ENCODE data around the gene ZNF32. TPM values are rescaled to one million over a fixed set of nuclear protein-coding genes. Genes with fewer than 3 reads are reported as not detected.

Gene ZNF32
- total and polyA plus RNA-seq, 2 donors (not counting 1 experiment from before 2014, with no cell fraction given) = 29.0 to 29.6 TPM

- WGBS (ENCODE audit: insufficient coverage) = no CpG with 5 or more reads among the region's 2 CpGs
- CTCF ChIA-PET = no interaction called here
- no peak for ATAC-seq (ENCODE audit: low read depth)
Measured at GRCh38 chr10:43619368-43619767, 29.3 kb downstream of the ZNF32 start.

More at GRCh38 chr10:43619368-43619767, 29.3 kb downstream of the ZNF32 start:
- Mint-ChIP-seq H3K27me3 (no peaks in the 10 kb centered on the region), H3K4me1 (peaks cover 3% of the 10 kb centered on the region), H3K4me3 (no peak overlapping the region), H3K27ac (no peak overlapping the region), H3K9me3 (ENCODE audit: insufficient read depth) (peaks cover 25% of the 10 kb centered on the region)
- peaks cover 25 to 36% (median 26%) of the 10 kb centered on the region in 3 donors for H3K9me3 ChIP-seq (ENCODE audit: control extremely low read depth in 1 of 3, control insufficient read depth in 2 of 3, insufficient read depth in 1 of 3, low read length in 2 of 3)
- H3K79me2 ChIP-seq (ENCODE audit: control insufficient read depth, insufficient read depth, low read length) = no peaks in the 10 kb centered on the region
- H3K4me3 ChIP-seq (ENCODE audit: control extremely low read depth in 1 of 5, extremely low read depth in 1 of 5, insufficient read depth in 1 of 5, low read depth in 2 of 5, low read length in 4 of 5) = no peak overlapping the region
- POLR2A ChIA-PET = no interaction called here
- no peaks in the 10 kb centered on the region for H3K4me1 ChIP-seq (ENCODE audit: control insufficient read depth in 2 of 2, insufficient read depth in 2 of 2, low read length in 2 of 2)
- H3K9ac ChIP-seq (ENCODE audit: low read length) = no peak overlapping the region
- H3K4me2 ChIP-seq (replicated peaks; ENCODE audit: low read depth, low read length, poor library complexity, severe bottlenecking) = no peak overlapping the region
- no peaks in the 10 kb centered on the region for H4K20me1 ChIP-seq (ENCODE audit: control insufficient read depth, insufficient read depth, low read length, poor library complexity, severe bottlenecking)
- intact Hi-C loops (cut with micrococcal nuclease) = no loop called here
- H3K36me3 ChIP-seq (replicated peaks in 1 of 2; ENCODE audit: control extremely low read depth in 1 of 2, control insufficient read depth in 1 of 2, extremely low read depth in 1 of 2, insufficient read depth in 2 of 2, low read length in 1 of 2) = peaks cover 15 to 22% of the 10 kb centered on the region in 2 experiments
- H2AFZ ChIP-seq (ENCODE audit: insufficient read depth, low read depth, low read length, poor library complexity, severe bottlenecking) = no peak overlapping the region
- TF ChIP-seq EZH2 (IDR thresholded peaks at IDR 0.05; ENCODE audit: borderline replicate concordance, insufficient read depth, low read depth, low read length, poor library complexity, severe bottlenecking) (no peak), CTCF (IDR thresholded peaks at IDR 0.05) (no peak)
- DNase-seq = no peak
- no peak overlapping the region for H3K27ac ChIP-seq (ENCODE audit: low read length in 2 of 2)
- no peaks in the 10 kb centered on the region for H3K27me3 ChIP-seq (replicated peaks in 1 of 4; ENCODE audit: control extremely low read depth in 1 of 4, control insufficient read depth in 3 of 4, insufficient read depth in 4 of 4, low read length in 3 of 4)

All from B cell (primary cell).